DMS79 treated with DMSO at 0.1 percent for 48 hours (cell line): Measurements from ENCODE around the gene RTCB.
"Not testable (repeated sequence)": the region's sequence is repeated elsewhere in the genome, so short reads cannot be mapped to it uniquely, and the experiment has no call there.

ENCODE experiments used
- DNase-seq: peaks from one replicate; lab custom pipeline; 2025; lab: John Stamatoyannopoulos, UW

RTCB gene

GRCh38 chr22:32389685-32390084 is 22.4 kb downstream of the RTCB start:
- DNase-seq = no peak

DNA sequence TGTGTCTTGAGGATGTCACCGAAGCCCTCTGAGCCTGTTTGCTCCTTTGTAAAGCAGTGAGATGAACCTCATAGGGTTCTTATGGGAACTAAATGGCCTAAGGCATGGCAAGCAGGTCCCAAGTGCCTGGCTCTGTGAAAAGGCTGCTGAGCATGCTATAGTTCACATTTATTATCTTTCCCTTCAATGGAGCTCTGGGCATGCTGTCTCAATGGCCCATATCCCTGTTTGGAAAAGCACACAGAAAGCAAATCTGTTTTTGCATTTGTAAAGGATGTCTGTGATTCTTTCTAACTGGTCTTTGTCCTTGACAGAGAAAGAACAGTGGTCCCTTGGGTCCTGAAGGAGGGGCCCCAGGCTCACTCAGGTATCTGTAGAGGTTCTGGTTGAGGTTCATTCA is 26.4 kb downstream of the RTCB start:
- no peak for DNase-seq

- no peak for DNase-seq
These were observed 31.1 kb downstream of the RTCB start for GRCh38 chr22:32380991-32381390.

GRCh38 chr22:32378707-32379272 is 33.3 kb downstream of the RTCB start:
- DNase-seq = no peak

- DNase-seq = no peak
These were observed 35.4 kb downstream of the RTCB start for GRCh38 chr22:32376681-32377080.

GRCh38 chr22:32375678-32376450 is 36.2 kb downstream of the RTCB start:
- DNase-seq = no peak

DNA sequence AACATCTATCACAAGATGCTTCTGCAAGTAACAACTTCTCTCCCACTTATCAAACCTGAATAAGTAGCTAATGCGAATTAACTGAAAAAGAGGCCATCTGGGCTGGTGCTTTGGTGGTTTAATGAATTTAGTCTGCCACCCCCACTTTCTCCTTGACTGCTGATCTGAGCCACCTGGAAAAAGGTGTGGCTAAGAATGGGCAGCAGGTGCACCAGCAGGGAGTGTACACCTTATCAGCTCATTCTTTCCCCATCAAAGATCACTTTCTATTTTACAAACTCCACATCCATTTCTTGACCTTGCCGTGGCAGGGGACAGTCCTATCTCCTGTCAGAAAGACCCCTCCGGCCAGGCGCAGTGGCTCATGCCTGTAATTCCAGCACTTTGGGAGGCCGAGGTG is 47.8 kb downstream of the RTCB start:
- DNase-seq = peak; percentile 7

GRCh38 chr22:32361257-32361656 is 50.8 kb downstream of the RTCB start:
- no peak for DNase-seq

DNA sequence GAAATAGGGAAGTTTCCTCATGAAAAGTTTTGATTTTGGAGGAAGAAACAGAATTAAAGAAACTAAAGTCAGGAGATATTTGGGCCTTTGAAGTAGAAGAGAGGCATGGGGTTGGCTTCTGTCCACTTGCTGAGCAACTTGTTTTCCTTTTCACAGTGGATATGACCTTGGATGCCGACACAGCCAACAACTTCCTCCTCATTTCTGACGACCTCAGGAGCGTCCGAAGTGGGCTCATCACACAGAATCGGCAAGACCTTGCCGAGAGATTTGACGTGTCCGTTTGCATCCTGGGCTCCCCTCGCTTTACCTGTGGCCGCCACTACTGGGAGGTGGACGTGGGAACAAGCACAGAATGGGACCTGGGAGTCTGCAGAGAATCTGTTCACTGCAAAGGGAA is 52.0 kb downstream of the RTCB start:
- not testable (repeated sequence) for DNase-seq

DNA sequence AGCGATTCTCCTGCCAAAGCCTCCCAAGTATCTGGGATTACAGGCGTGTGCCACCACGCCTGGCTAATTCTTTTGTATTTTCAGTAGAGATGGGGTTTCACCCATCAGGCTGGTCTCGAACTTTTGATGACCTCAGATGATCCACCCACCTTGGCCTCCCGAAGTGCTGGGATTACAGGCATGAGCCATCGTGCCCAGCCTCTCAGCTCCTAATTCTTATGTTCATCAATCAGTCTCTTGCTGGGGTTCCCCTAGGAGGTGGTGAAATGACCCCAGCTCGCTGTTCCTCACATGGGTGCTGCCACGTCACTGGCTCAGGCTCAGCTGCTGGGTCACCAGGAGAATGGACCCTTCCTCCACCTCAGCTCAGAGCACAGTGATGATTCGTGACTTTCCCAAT is 54.5 kb downstream of the RTCB start, which contains the start of gene RFPL3:
Gene RFPL3 (plus strand): TSS at position 301 of the 400 bp plus-strand sequence. CDS start 205 bp downstream, outside the sequence.
- DNase-seq = not testable (repeated sequence)

DNA sequence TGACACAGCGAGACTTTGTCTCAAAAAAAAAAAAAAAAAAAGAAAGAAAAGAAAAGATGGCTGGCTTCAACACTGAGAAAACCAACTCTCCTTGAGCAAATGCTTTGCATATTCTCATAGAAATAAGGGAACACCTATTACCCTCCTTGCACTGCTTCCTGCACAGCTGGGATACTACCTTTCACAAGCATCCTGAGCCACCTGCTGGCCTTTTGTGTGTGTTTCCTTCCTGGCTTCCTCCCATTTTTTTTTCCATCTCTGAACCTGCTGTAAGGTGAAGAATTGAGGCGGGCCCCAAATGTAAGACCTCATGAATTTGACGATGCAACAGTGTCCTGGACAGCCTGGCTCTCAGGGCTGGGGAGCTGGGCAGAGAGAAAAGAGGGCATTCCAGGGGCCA is 56.3 kb downstream of the RTCB start:
- DNase-seq = peak; percentile 0

DNA sequence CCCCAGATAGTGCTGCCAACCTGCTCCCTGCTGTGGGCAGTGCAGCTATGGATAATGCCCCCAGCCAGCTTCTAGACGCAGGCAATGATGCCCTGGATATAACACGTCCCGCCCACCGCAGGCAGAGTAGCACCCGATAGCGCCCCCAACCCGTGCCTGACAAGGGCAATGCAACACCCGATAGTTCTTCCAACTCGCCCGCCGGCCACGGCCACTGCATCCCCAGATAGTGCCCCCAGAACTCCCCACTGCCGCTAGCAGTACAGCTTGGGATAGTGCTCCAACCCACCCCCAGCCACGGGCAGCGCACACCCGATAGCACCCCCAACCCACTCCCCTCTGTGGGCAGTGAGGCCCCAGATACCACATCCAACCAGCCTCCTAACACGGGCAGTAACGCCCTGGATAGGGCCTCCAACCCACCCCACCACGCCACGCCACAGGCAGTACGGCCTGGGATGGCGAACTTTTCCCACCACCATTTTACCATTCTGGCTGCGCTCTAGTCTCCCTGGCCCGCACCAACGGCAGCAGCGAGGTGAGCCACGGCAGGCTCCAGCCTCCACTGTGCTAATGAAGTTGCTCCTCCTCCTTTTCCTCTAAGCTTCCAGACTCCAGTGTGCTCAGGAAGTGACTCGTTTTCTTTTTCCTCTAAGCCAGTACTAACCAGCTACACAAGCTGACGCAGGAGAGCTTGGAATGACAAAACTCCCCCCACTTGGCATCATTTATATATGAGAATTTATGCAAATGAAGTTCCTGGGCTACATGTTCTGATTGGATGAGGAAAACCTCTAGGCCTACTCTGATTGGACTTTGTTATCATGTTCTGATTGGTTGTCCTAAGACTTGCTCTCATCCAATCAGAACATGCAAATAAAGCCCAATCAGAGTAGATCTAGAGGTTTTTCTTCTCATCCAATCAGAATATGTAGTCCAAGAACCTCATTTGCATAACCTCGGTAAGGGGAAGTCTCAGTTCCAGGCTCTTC is 57.4 kb downstream of the RTCB start:
- no peak for DNase-seq

DNA sequence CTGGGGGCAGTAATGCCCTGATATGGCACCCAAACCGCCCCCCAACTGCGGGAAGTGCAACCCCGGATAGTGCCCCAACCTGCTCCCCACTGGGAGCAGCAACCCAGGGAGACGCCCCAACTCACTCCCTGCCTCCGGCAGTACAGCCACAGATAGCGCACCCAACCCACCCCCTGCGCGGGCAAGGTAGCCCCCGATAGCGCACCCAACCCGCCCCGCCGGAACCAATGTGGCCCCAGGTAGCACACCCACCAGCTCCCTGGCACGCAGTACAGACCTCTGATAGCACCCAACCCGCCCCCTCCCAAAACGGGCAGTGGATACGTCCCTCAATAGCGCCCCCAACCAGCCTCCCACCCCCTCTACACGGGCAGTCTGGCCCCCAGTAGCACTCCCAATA is 58.2 kb downstream of the RTCB start:
- no peak for DNase-seq

DNA sequence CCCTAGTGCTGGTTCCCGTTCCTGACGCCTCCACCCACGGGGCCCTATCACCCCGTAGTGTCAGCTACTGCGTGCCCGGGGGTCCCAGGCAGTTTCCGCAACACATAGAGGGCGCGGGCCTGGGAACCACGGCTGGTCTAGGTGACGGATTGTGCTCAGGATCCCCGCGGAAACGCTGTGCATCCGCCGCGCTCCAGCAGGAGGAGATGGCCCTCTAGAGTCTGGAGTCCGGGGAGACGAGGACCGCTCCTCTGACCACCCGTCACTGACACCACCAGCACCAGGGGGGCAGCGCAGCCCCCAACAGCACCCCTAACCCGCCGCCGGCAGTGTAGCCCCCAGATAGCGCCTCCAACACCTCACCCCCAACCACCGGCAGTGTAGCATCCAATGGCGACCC is 58.8 kb downstream of the RTCB start:
- no peak for DNase-seq

DNA sequence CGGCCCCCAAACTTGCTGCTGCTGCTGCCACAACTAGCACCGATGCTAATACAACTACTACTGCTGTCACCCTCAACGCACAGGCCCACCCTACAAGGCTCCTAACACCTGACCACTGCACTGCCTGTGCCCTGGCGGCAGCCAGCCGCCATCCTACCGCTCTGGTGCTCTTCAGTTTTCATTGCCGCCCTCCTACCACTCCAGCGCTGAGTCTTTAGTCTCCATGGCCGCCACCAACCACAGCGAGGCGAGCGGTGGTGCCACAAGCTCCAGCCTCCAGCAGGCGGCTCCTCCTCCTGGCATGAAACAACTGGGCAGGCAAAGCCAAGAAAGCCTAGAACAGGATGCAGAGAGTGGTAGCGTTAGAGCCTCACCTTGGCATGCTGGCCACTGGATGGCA is 59.4 kb downstream of the RTCB start:
- DNase-seq = no peak

GRCh38 chr22:32351875-32352274 is 60.2 kb downstream of the RTCB start:
- not testable (repeated sequence) for DNase-seq

- DNase-seq = no peak
These were observed 63.9 kb downstream of the RTCB start for GRCh38 chr22:32348031-32348611.

- DNase-seq = no peak
These were observed 68.1 kb downstream of the RTCB start for GRCh38 chr22:32343941-32344340.

GRCh38 chr22:32342977-32343376 is 69.1 kb downstream of the RTCB start:
- no peak for DNase-seq

DNA sequence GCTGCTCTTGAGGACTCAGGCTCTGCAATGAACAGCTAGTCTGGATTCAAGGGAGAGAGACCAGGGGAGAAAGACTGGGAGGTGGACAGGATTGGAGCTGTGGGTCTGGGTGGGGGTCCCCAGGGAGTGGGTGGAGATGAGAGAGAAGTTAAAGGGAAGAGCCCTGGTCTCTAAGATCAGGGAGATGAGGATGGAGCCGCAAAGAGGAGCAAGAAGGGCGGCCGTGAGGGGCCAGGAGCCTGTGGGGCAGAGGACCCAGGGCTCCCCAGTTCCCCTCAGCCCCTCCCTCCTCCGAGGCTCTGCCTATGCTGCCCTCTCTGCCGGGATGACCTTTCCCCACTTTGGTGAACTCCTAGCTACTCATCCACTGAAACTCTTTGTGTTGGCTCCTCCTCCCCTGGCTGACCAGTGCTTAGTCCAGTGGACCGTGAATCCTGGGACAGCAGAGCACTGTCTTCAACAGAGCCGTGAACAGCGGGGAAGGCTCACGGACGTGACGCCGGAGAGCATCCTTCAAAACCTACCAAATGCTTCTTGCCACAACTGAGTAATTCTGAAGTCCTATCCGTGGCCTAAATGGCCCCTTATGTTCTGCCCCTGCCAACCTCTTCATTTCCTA is 70.8 kb downstream of the RTCB start:
- DNase-seq = peak; percentile 3

DNA sequence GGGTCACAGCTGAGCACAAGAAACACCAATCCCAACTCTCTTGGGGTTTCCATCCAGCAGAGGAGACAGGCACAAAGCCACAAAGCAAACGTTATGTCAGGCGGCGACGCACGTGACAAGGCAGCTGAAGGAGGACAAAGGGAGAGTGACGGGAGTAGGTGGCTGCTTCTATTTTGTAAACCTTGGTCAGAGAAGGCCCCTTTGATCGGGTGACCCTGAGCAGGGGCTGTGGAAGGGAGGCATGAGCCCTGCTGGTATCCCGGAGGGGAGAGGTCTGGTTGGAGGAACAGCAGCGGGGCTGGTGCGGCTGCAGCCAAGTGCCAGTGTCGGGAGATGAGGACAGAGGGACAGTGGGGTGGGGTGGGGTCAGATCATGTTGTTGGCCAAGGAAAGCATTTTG is 71.6 kb downstream of the RTCB start:
- DNase-seq = no peak
